ENCODE data around the gene PTGER2. TPM values are rescaled to one million over a fixed set of nuclear protein-coding genes. Genes with fewer than 3 reads are reported as not detected.
A peak's percentile ranks its signal among the peaks of the same experiment; 100 is the strongest.

The PTGER2 gene
- total and polyA plus RNA-seq, 8 donors: 1.3 to 22.0 (median 10.6) TPM

- intact Hi-C loops (cut with DNase I; ENCODE audit: low total_unique reads): no loop called here
- no peak for DNase-seq
Measured at GRCh38 chr14:52333108-52333507, 19.0 kb downstream of the PTGER2 start.

GRCh38 chr14:52333823-52334657 is 19.9 kb downstream of the PTGER2 start:
- Histone ChIP-seq H3K27me3 (no peaks in the 10 kb centered on the region), H3K4me1 (peaks cover 0 to 36% (median 7%) of the 10 kb centered on the region in 4 donors), H3K4me3 (no peak overlapping the region), H3K36me3 (no peaks in the 10 kb centered on the region), H3K27ac (no peak overlapping the region), H3K9me3 (no peaks in the 10 kb centered on the region)
- 62 to 67% (median 65%) methylated on average over 8 of the region's 8 CpGs for WGBS, 5 donors
- TF ChIP-seq POLR2AphosphoS5 (IDR thresholded peaks at IDR 0.05): no peak
- TF ChIP-seq EP300 (IDR thresholded peaks at IDR 0.05): no peak
- no peak for TF ChIP-seq CTCF (IDR thresholded peaks at IDR 0.05)
- TF ChIP-seq POLR2A (IDR thresholded peaks at IDR 0.05): no peak
- intact Hi-C loops (cut with DNase I; ENCODE audit: low total_unique reads): no loop called here
- DNase-seq: peak in 1 of 2 donors; percentile 56

More at GRCh38 chr14:52333108-52333507, 19.0 kb downstream of the PTGER2 start:
- Histone ChIP-seq H3K4me1 (peaks cover under 1 to 40% (median 11%) of the 10 kb centered on the region in 4 donors), H3K4me3 (no peak overlapping the region), H3K36me3 (no peaks in the 10 kb centered on the region), H3K9me3 (no peaks in the 10 kb centered on the region), H3K27ac (no peak overlapping the region), H3K27me3 (no peaks in the 10 kb centered on the region)
- TF ChIP-seq POLR2A (IDR thresholded peaks at IDR 0.05) (no peak), POLR2AphosphoS5 (IDR thresholded peaks at IDR 0.05) (no peak), CTCF (IDR thresholded peaks at IDR 0.05) (no peak), EP300 (IDR thresholded peaks at IDR 0.05) (no peak)
- 50 to 67% (median 61%) methylated on average over 5 of the region's 5 CpGs for WGBS, 5 donors

- WGBS, 5 donors: 80 to 84% (median 82%) methylated on average over 2 of the region's 2 CpGs
- DNase-seq: no peak
- TF ChIP-seq CTCF (IDR thresholded peaks at IDR 0.05) (no peak), EP300 (IDR thresholded peaks at IDR 0.05) (no peak), POLR2A (IDR thresholded peaks at IDR 0.05) (no peak), POLR2AphosphoS5 (IDR thresholded peaks at IDR 0.05) (no peak)
- Histone ChIP-seq H3K9me3 (no peaks in the 10 kb centered on the region), H3K27me3 (no peaks in the 10 kb centered on the region), H3K4me3 (no peak overlapping the region), H3K27ac (no peak overlapping the region), H3K36me3 (no peaks in the 10 kb centered on the region), H3K4me1 (peaks cover 0 to 27% (median 7%) of the 10 kb centered on the region in 4 donors)
- intact Hi-C loops (cut with DNase I; ENCODE audit: low total_unique reads): no loop called here
Measured at GRCh38 chr14:52336241-52336640, 22.1 kb downstream of the PTGER2 start.

- no peaks in the 10 kb centered on the region for H3K27me3 ChIP-seq
- WGBS, 5 donors: 92 to 98% (median 97%) methylated on average over 1 of the region's 1 CpG
- H3K36me3 ChIP-seq: no peaks in the 10 kb centered on the region
- no peak overlapping the region for H3K27ac ChIP-seq
- peak in 1 of 2 donors; percentile 45 for DNase-seq
- H3K4me1 ChIP-seq: peaks cover 0 to 18% (median 7%) of the 10 kb centered on the region in 4 donors
- no peak overlapping the region for H3K4me3 ChIP-seq
- no peaks in the 10 kb centered on the region for H3K9me3 ChIP-seq
- intact Hi-C loops (cut with DNase I; ENCODE audit: low total_unique reads): no loop called here
- no peak for TF ChIP-seq CTCF (IDR thresholded peaks at IDR 0.05)
- no peak for TF ChIP-seq EP300 (IDR thresholded peaks at IDR 0.05)
- TF ChIP-seq POLR2AphosphoS5 (IDR thresholded peaks at IDR 0.05): no peak
Measured at GRCh38 chr14:52338051-52338681, 24.1 kb downstream of the PTGER2 start.
